ENCODE results near the gene SEMA6D. TPM values are rescaled to one million over a fixed set of nuclear protein-coding genes. Genes with fewer than 3 reads are reported as not detected.

The SEMA6D gene
- total and polyA plus RNA-seq, 2 donors (not counting 3 experiments of a cell fraction or from before 2014, with no cell fraction given), result 16.3 to 22.5 TPM

DNA sequence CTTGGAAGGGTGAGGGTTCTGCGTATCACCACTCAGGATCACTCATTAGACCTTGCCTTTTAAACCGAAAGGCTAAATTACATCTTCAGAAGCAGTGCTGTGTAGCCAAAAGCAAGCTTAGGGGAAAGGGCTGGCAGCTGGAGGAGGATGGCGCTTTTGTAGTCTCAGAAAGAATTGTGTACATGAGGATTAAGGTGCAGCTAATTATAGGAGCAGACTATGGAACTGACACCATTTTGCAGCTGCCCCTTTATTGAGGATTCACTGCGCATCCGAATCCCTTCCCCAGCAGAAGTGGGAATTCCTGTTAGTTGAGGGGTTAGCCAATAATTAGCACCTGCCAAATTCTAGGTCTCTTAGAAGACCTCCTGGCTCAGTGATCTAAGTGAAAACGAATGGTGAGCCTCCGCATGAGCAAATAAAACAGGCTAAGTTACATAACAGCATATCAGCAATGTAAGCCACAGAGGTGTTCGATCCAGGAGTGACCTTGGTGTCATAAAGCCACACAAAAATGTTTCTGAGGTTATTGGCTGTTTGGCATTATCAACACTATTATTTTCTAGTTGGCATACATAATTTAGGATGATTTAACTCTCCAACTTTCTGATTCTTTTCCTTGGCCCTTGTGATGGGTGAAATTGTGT is 42.6 kb upstream of the SEMA6D start:
- dilution Hi-C loops (cut with MboI; ENCODE audit: extremely low pct_ligation_motif_present, low sequenced_read_pairs), result no loop called here
- ChIA-PET CTCF (interaction anchor here (1.6 to 2.5 kb wide), 5 partner anchors 10 to 478 kb away, joined by 6 to 9 read pairs (median 6); partner anchors contain the start of gene SEMA6D), POLR2A (no interaction called here)

More for the DNA sequence above, 42.6 kb upstream of the SEMA6D start:
- Histone ChIP-seq H3K4me3 (replicated peaks in 1 of 3; ENCODE audit: insufficient read depth in 1 of 3, low read depth in 1 of 3, low read length in 3 of 3) (no peak overlapping the region), H3K79me2 (ENCODE audit: control insufficient read depth, insufficient read depth, low read length) (no peaks in the 10 kb centered on the region), H3K27ac (ENCODE audit: insufficient read depth, low read depth, low read length) (no peak overlapping the region), H3K4me2 (ENCODE audit: insufficient read depth, low read length) (no peak overlapping the region), H3K9ac (replicated peaks; ENCODE audit: extremely low read depth, insufficient read depth, low read length) (no peak overlapping the region), H3K27me3 (ENCODE audit: control insufficient read depth in 2 of 2, insufficient read depth in 2 of 2, low read length in 2 of 2) (no peaks in the 10 kb centered on the region), H3K36me3 (ENCODE audit: control insufficient read depth in 2 of 2, extremely low read depth in 1 of 2, insufficient read depth in 2 of 2, low read length in 2 of 2) (no peaks in the 10 kb centered on the region), H3K9me3 (replicated peaks; ENCODE audit: control insufficient read depth, insufficient read depth, low read length) (no peaks in the 10 kb centered on the region), H2AFZ (ENCODE audit: low read depth, low read length) (no peak overlapping the region), H3K4me1 (ENCODE audit: control insufficient read depth, extremely low read depth, insufficient read depth, low read length) (peaks cover 15% of the 10 kb centered on the region), H3K9me1 (replicated peaks; ENCODE audit: control insufficient read depth, extremely low read depth, insufficient read depth, low read length) (no peaks in the 10 kb centered on the region), H4K20me1 (replicated peaks; ENCODE audit: control insufficient read depth, extremely low read depth, insufficient read depth, low read length) (no peaks in the 10 kb centered on the region)
- DNase-seq (ENCODE audit: low read depth, low spot score), result no peak
- intact Hi-C loops (cut with micrococcal nuclease), result loop anchor here (5.0 kb wide), 1 partner anchor 257 kb away; no protein-coding TSS in a partner anchor
- BruUV-seq (replicated peaks), result no TSS peak
- TF ChIP-seq POLR2AphosphoS5 (IDR thresholded peaks at IDR 0.05; ENCODE audit: insufficient read depth, low read depth, low read length) (no peak), POLR2A (IDR thresholded peaks at IDR 0.05; ENCODE audit: low read depth, low read length) (no peak), EZH2 (IDR thresholded peaks at IDR 0.05; ENCODE audit: borderline replicate concordance, low read depth, low read length, severe bottlenecking) (no peak), JUN (IDR thresholded peaks at IDR 0.05; ENCODE audit: borderline replicate concordance, insufficient read depth, insufficient read length, low read depth) (no peak), MYC (IDR thresholded peaks at IDR 0.05; ENCODE audit: low read depth, low read length) (no peak), FOS (IDR thresholded peaks at IDR 0.05; ENCODE audit: borderline replicate concordance, insufficient read depth, low read length) (no peak), GATA2 (IDR thresholded peaks at IDR 0.05; ENCODE audit: insufficient read depth, insufficient read length, low read depth, low read length) (no peak)
- TF ChIP-seq, protein P1, sequence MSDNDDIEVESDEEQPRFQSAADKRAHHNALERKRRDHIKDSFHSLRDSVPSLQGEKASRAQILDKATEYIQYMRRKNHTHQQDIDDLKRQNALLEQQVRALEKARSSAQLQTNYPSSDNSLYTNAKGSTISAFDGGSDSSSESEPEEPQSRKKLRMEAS (IDR thresholded peaks at IDR 0.05; ENCODE audit: insufficient read depth, insufficient read length), result no peak
- TF ChIP-seq, protein P2, sequence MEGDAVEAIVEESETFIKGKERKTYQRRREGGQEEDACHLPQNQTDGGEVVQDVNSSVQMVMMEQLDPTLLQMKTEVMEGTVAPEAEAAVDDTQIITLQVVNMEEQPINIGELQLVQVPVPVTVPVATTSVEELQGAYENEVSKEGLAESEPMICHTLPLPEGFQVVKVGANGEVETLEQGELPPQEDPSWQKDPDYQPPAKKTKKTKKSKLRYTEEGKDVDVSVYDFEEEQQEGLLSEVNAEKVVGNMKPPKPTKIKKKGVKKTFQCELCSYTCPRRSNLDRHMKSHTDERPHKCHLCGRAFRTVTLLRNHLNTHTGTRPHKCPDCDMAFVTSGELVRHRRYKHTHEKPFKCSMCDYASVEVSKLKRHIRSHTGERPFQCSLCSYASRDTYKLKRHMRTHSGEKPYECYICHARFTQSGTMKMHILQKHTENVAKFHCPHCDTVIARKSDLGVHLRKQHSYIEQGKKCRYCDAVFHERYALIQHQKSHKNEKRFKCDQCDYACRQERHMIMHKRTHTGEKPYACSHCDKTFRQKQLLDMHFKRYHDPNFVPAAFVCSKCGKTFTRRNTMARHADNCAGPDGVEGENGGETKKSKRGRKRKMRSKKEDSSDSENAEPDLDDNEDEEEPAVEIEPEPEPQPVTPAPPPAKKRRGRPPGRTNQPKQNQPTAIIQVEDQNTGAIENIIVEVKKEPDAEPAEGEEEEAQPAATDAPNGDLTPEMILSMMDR (IDR thresholded peaks at IDR 0.05; ENCODE audit: extremely low read depth in 1 of 2, insufficient read depth in 1 of 2, low read depth in 1 of 2, low read length in 2 of 2), result no peak
- FAIRE-seq, result no peak

Measured in endothelial cell of umbilical vein (primary cell).